IMR-90 (cell line): ENCODE data around the gene CLCN4. TPM values are rescaled to one million over a fixed set of nuclear protein-coding genes. Genes with fewer than 3 reads are reported as not detected.
A peak's percentile ranks its signal among the peaks of the same experiment; 100 is the strongest.

Source experiments
- ATAC-seq: fragments of 200-7000 bp; cut with Tn5 transposase; 2 replicates; pipeline ENCODE4 v1.9.1; 2020; ENCODE audit warnings: low read depth, mild to moderate bottlenecking, moderate library complexity
- BruUV-seq: library from RNA; stranded (reverse); fragments of 400-500 nt; replicated peaks from 2 replicates; lab custom pipeline; 2021; lab: Mats Ljungman, UMichigan
- CTCF ChIA-PET: fragments of 300-600 bp; formaldehyde crosslinking; extraction: SDS; loops from one replicate; lab custom pipeline; 2021; ENCODE audit warnings: antibody characterized with exemption; lab: Yijun Ruan, JAX
- POLR2A ChIA-PET: fragments of 300-600 bp; sonication (Branson Sonifier 250); formaldehyde crosslinking; loops from one replicate; lab custom pipeline; 2022; ENCODE audit warnings: antibody characterized with exemption; ENCODE audit not compliant: unreplicated experiment; lab: Charles Lee
- DNase-seq: peaks from one replicate; pipeline ENCODE4 v3.0.0; 2013
- H2AFZ ChIP-seq: replicated peaks from 2 replicates; pipeline ENCODE3; 2013; ENCODE audit warnings: low read length, mild to moderate bottlenecking; ENCODE audit not compliant: poor library complexity
- H2AK5ac ChIP-seq: 2 replicates; pipeline ENCODE4 v1.6.1; 2013; ENCODE audit warnings: low read depth, low read length, inconsistent platforms
- H2AK9ac ChIP-seq: replicated peaks from 2 replicates; pipeline ENCODE3; 2013; ENCODE audit warnings: mild to moderate bottlenecking, low read depth, low read length, moderate library complexity; ENCODE audit not compliant: poor library complexity
- H2BK120ac ChIP-seq: 2 replicates; pipeline ENCODE4 v1.6.1; 2013; ENCODE audit warnings: low read depth, low read length, inconsistent platforms
- H2BK15ac ChIP-seq: 3 replicates; pipeline ENCODE4 v1.6.1; 2013; ENCODE audit warnings: low read depth, low read length, inconsistent platforms
- H2BK20ac ChIP-seq: 2 replicates; pipeline ENCODE4 v1.6.1; 2013; ENCODE audit warnings: low read depth, mild to moderate bottlenecking, inconsistent platforms, low read length, moderate library complexity
- H2BK5ac ChIP-seq: 2 replicates; pipeline ENCODE4 v1.6.1; 2013; ENCODE audit warnings: mild to moderate bottlenecking, low read depth, low read length, inconsistent platforms; ENCODE audit not compliant: poor library complexity, severe bottlenecking
- H3K14ac ChIP-seq: replicated peaks from 2 replicates; pipeline ENCODE4 v1.6.1; 2013; ENCODE audit warnings: low read depth, low read length, inconsistent platforms
- H3K18ac ChIP-seq: 2 replicates; pipeline ENCODE4 v1.6.1; 2013; ENCODE audit warnings: low read depth, low read length, control low read depth
- H3K23ac ChIP-seq: 2 replicates; pipeline ENCODE4 v1.6.1; 2013; ENCODE audit warnings: low read depth, low read length, inconsistent platforms
- H3K27ac ChIP-seq: 2 replicates; pipeline ENCODE4 v1.5.1; 2013; ENCODE audit warnings: mild to moderate bottlenecking, control low read depth, low read length; ENCODE audit not compliant: insufficient read depth
- H3K27me3 ChIP-seq: 2 replicates; pipeline ENCODE4 v1.6.1; 2013; ENCODE audit warnings: low read length; ENCODE audit not compliant: control insufficient read depth, insufficient read depth
- H3K36me3 ChIP-seq: 2 replicates; pipeline ENCODE4 v1.6.1; 2013; ENCODE audit warnings: low read length, mixed read lengths; ENCODE audit not compliant: control insufficient read depth, insufficient read depth
- H3K4ac ChIP-seq: 2 replicates; pipeline ENCODE4 v1.6.1; 2013; ENCODE audit warnings: low read depth, low read length, inconsistent platforms
- H3K4me1 ChIP-seq: 2 replicates; pipeline ENCODE4 v1.6.1; 2013; ENCODE audit warnings: low read length, mixed read lengths; ENCODE audit not compliant: control insufficient read depth, insufficient read depth
- H3K4me2 ChIP-seq: 2 replicates; pipeline ENCODE4 v1.6.1; 2013; ENCODE audit warnings: low read depth, mild to moderate bottlenecking, control low read depth, low read length, moderate library complexity
- H3K4me3 ChIP-seq: 2 replicates; pipeline ENCODE4 v1.5.1; 2013; ENCODE audit warnings: low read depth, mild to moderate bottlenecking, control low read depth, low read length, moderate library complexity; ENCODE audit not compliant: insufficient read depth
- H3K56ac ChIP-seq: 2 replicates; pipeline ENCODE4 v1.6.1; 2013; ENCODE audit warnings: low read length, inconsistent platforms; ENCODE audit not compliant: insufficient read depth; ENCODE audit errors: extremely low read depth
- H3K79me1 ChIP-seq, 2 experiments: 2 replicates each; pipeline ENCODE4 v1.6.1; 2013; ENCODE audit warnings: low read length in 2 of 2, inconsistent platforms in 1 of 2, low read depth in 1 of 2
- H3K9ac ChIP-seq: 2 replicates; pipeline ENCODE4 v1.6.1; 2013; ENCODE audit warnings: low read depth, low read length, control low read depth
- H3K9me1 ChIP-seq: 2 replicates; pipeline ENCODE4 v1.6.1; 2013; ENCODE audit warnings: low read length, inconsistent platforms; ENCODE audit not compliant: insufficient read depth
- H3K9me3 ChIP-seq: 2 replicates; pipeline ENCODE4 v1.6.1; 2013; ENCODE audit warnings: low read length; ENCODE audit not compliant: control insufficient read depth, insufficient read depth
- H4K20me1 ChIP-seq: 2 replicates; pipeline ENCODE4 v1.6.1; 2013; ENCODE audit warnings: low read length, inconsistent platforms; ENCODE audit not compliant: insufficient read depth
- H4K5ac ChIP-seq: 2 replicates; pipeline ENCODE4 v1.6.1; 2013; ENCODE audit warnings: mild to moderate bottlenecking, low read depth, low read length, control low read depth
- H4K8ac ChIP-seq, 2 experiments: 2 replicates each; pipeline ENCODE4 v1.6.1; 2013; ENCODE audit warnings: low read depth in 2 of 2, low read length in 2 of 2, control low read depth in 1 of 2, inconsistent platforms in 1 of 2
- H4K91ac ChIP-seq: 2 replicates; pipeline ENCODE4 v1.6.1; 2013; ENCODE audit warnings: low read depth, low read length, inconsistent platforms; ENCODE audit not compliant: insufficient read depth
- CEBPB ChIP-seq: IDR thresholded peaks from 2 replicates; pipeline ENCODE4 v1.6.1; 2012; ENCODE audit warnings: low read depth, low read length, improper control_type of control experiment
- ELK1 ChIP-seq: fragments of 150-350 bp; IDR thresholded peaks from 2 replicates; pipeline ENCODE4 v1.6.1; 2016; ENCODE audit warnings: low read depth, mild to moderate bottlenecking, low read length, moderate library complexity, borderline replicate concordance
- POLR2A ChIP-seq: IDR thresholded peaks from 2 replicates; pipeline ENCODE4 v1.6.1; 2012; ENCODE audit warnings: mild to moderate bottlenecking, low read depth, low read length
- RFX5 ChIP-seq: IDR thresholded peaks from 2 replicates; pipeline ENCODE4 v1.8.0; 2012; ENCODE audit warnings: low read depth, mild to moderate bottlenecking, low read length, moderate library complexity
- SMC3 ChIP-seq: fragments of 150-350 bp; IDR thresholded peaks from 2 replicates; pipeline ENCODE4 v1.6.1; 2016; ENCODE audit warnings: low read depth, mild to moderate bottlenecking, antibody characterized with exemption, low read length, moderate library complexity
- USF2 ChIP-seq: fragments of 150-350 bp; IDR thresholded peaks from 2 replicates; pipeline ENCODE4 v1.6.1; 2017; ENCODE audit warnings: mild to moderate bottlenecking, antibody characterized with exemption, low read length, low read depth
- WGBS, 2 experiments: methylation state at CpG; one replicate each; pipeline versions ENCODE4 v1.1.5 to v1.1.7; 2013; ENCODE audit warnings: missing lambda C conversion rate in 2 of 2; ENCODE audit not compliant: insufficient read length in 1 of 2; ENCODE audit errors: extremely low coverage in 2 of 2; 5-methylcytosine and 5-hydroxymethylcytosine counted together
- dilution Hi-C: fragments of 300-500 bp; cut with HindIII; formaldehyde crosslinking; loops from one replicate; pipeline ENCODE4 v1.14.3; 2018; ENCODE audit warnings: low sequenced_read_pairs; ENCODE audit not compliant: unreplicated experiment
- in situ Hi-C: fragments of 300-500 bp; cut with MboI; formaldehyde crosslinking; loops from 3 replicates; pipeline ENCODE4 v1.14.3; 2019; ENCODE audit warnings: low sequenced_read_pairs, inconsistent platforms, mixed read lengths
- intact Hi-C: fragments of 100-400 bp; cut with micrococcal nuclease; formaldehyde crosslinking; loops from 2 replicates; pipeline ENCODE4 v1.10.0; 2022
- polyA plus RNA-seq, 3 experiments: library from polyadenylated mRNA; depleted of rRNA; stranded (reverse); fragments of >200 nt; gene quantifications; 2 replicates each; pipeline ENCODE4 v1.2.3, GENCODE V29; 2012; ENCODE audit warnings: low replicate concordance in 1 of 3
- total RNA-seq: library from RNA; depleted of rRNA; stranded (reverse); fragments of >200 nt; gene quantifications from 2 replicates; pipeline ENCODE4 v1.2.3, GENCODE V29; 2012

The CLCN4 gene
- total and polyA plus RNA-seq, 2 of the 4 experiments (the other 2 are of a cell fraction), result 2.2 to 4.5 TPM

- ChIA-PET POLR2A (no interaction called here), CTCF (no interaction called here)
- Histone ChIP-seq H4K20me1 (no peaks in the 10 kb centered on the region), H4K91ac (no peak overlapping the region), H3K56ac (no peak overlapping the region), H2AFZ (no peak overlapping the region), H3K4me3 (no peak overlapping the region), H3K18ac (no peak overlapping the region), H3K9me1 (no peaks in the 10 kb centered on the region), H3K4me1 (no peaks in the 10 kb centered on the region), H3K23ac (no peak overlapping the region), H2BK15ac (no peak overlapping the region), H3K9me3 (no peaks in the 10 kb centered on the region), H3K9ac (no peak overlapping the region), H3K14ac (no peak overlapping the region), H3K27me3 (no peaks in the 10 kb centered on the region), H3K79me1 (no peaks in the 10 kb centered on the region), H2BK5ac (no peak overlapping the region), H2BK120ac (no peak overlapping the region), H3K4ac (no peak overlapping the region), H4K5ac (no peak overlapping the region), H2BK20ac (no peak overlapping the region), H3K36me3 (no peaks in the 10 kb centered on the region), H2AK9ac (peak overlapping the region; percentile 32), H4K8ac (no peak overlapping the region), H3K4me2 (no peak overlapping the region), H3K27ac (no peak overlapping the region), H2AK5ac (no peak overlapping the region)
- dilution Hi-C loops (no loop called here), intact Hi-C loops (no loop called here), in situ Hi-C loops (no loop called here)
- WGBS, 2 experiments, result 61% methylated on average over 4 of the region's 18 CpGs; no CpG with 5 or more reads in 1 of the 2 experiments
- DNase-seq (no peak), ATAC-seq (no peak)
- TF ChIP-seq USF2 (no peak), CEBPB (no peak), ELK1 (no peak), POLR2A (no peak), RFX5 (no peak), SMC3 (no peak)
- no TSS peak for BruUV-seq
Observed at GRCh38 chrX:10165580-10166247, 8.9 kb downstream of the CLCN4 start.
